K562 (cell line): Measurements from ENCODE around the gene CCDC106. TPM values are rescaled to one million over a fixed set of nuclear protein-coding genes. Genes with fewer than 3 reads are reported as not detected.

Experiments used
- ATAC-seq: fragments of 200-7000 bp; cut with Tn5 transposase; 3 replicates; pipeline ENCODE4 v1.9.1; 2020; ENCODE audit warnings: moderate library complexity
- BruUV-seq: library from RNA; stranded (reverse); fragments of 400-500 nt; replicated peaks from 2 replicates; lab custom pipeline; 2021; lab: Mats Ljungman, UMichigan
- CTCF ChIA-PET: fragments of 300-600 bp; formaldehyde crosslinking; extraction: SDS; loops from one replicate; lab custom pipeline; 2021; ENCODE audit warnings: low intra/inter-chr PET ratio; lab: Yijun Ruan, JAX
- POLR2A ChIA-PET: fragments of 300-600, 350-650 bp; sonication (Branson Sonifier 250); formaldehyde crosslinking; extraction: SDS; loops from one replicate; lab custom pipeline; 2021; ENCODE audit warnings: antibody characterized with exemption, inconsistent platforms; lab: Yijun Ruan, JAX
- DNase-seq, 4 experiments: peaks; one replicate each; pipeline versions ENCODE4 v3.0.0 to v3.0.0-alpha.2; 2011 to 2018; ENCODE audit warnings: low spot score in 3 of 4, mixed read lengths in 3 of 4; ENCODE audit errors: extremely low read depth in 1 of 4
- FAIRE-seq: peaks from 2 replicates; lab custom pipeline; 2011; peaks lifted over from hg19 to GRCh38; lab: Jason Lieb, UNC
- H2AFZ ChIP-seq: 2 replicates; pipeline ENCODE4 v1.6.0; 2011; ENCODE audit warnings: low read depth, low read length, control low read depth, inconsistent platforms
- H3K27ac ChIP-seq: fragments of 200-600 bp; 3 replicates; pipeline ENCODE4 v1.8.0; 2011; ENCODE audit warnings: low read depth, mild to moderate bottlenecking, control low read depth, inconsistent platforms, low read length, moderate library complexity, mixed read lengths; ENCODE audit errors: extremely low read depth
- H3K27me3 ChIP-seq, 2 experiments: fragments of 300-600 bp in 1 of 2; 2 replicates in 1 of 2; 3 replicates in 1 of 2; pipeline versions ENCODE4 v1.6.0 to v1.8.0; 2011; ENCODE audit warnings: inconsistent platforms in 2 of 2, low read length in 2 of 2, mild to moderate bottlenecking in 1 of 2, mixed read lengths in 1 of 2, moderate library complexity in 1 of 2; ENCODE audit not compliant: control insufficient read depth in 2 of 2, insufficient read depth in 2 of 2
- H3K36me3 ChIP-seq: fragments of 300-600 bp; 3 replicates; pipeline ENCODE4 v1.8.0; 2011; ENCODE audit warnings: mild to moderate bottlenecking, low read length, inconsistent platforms; ENCODE audit not compliant: control insufficient read depth, insufficient read depth
- H3K4me1 ChIP-seq, 2 experiments: fragments of 200-600 bp in 1 of 2; replicated peaks in 1 of 2; 2 replicates in 1 of 2; 3 replicates in 1 of 2; pipeline versions ENCODE4 v1.5.1 to v1.8.0; 2011; ENCODE audit warnings: inconsistent platforms in 2 of 2, low read length in 2 of 2, mild to moderate bottlenecking in 1 of 2, mixed read lengths in 1 of 2, moderate library complexity in 1 of 2; ENCODE audit not compliant: control insufficient read depth in 2 of 2, insufficient read depth in 2 of 2
- H3K4me2 ChIP-seq: 2 replicates; pipeline ENCODE4 v1.6.1; 2011; ENCODE audit warnings: low read length, control low read depth, inconsistent platforms, mixed read lengths; ENCODE audit not compliant: insufficient read depth
- H3K4me3 ChIP-seq: fragments of 200-600 bp; sonication (generic), shearing (Covaris generic); 2 replicates; pipeline ENCODE4 v1.5.1; 2016; ENCODE audit warnings: control low read depth, inconsistent platforms
- H3K79me2 ChIP-seq: fragments of 200-600 bp; 3 replicates; pipeline ENCODE4 v1.8.0; 2011; ENCODE audit warnings: low read length, inconsistent platforms; ENCODE audit not compliant: control insufficient read depth, insufficient read depth
- H3K9ac ChIP-seq, 2 experiments: 2 replicates each; pipeline versions ENCODE4 v1.6.0 to v1.6.1; 2011; ENCODE audit warnings: low read depth in 2 of 2, low read length in 2 of 2, control low read depth in 1 of 2, inconsistent platforms in 1 of 2, mild to moderate bottlenecking in 1 of 2, mixed read lengths in 1 of 2; ENCODE audit not compliant: insufficient read depth in 1 of 2
- H3K9me1 ChIP-seq: one replicate; pipeline ENCODE4 v1.6.0; 2011; ENCODE audit warnings: inconsistent platforms, mild to moderate bottlenecking, low read length, moderate library complexity; ENCODE audit not compliant: control insufficient read depth, insufficient read depth
- H3K9me3 ChIP-seq: replicated peaks from 2 replicates; pipeline ENCODE4 v1.5.1; 2011; ENCODE audit warnings: low read depth, low read length, inconsistent platforms; ENCODE audit not compliant: control insufficient read depth, insufficient read depth
- H4K20me1 ChIP-seq: replicated peaks from 2 replicates; pipeline ENCODE4 v1.6.1; 2011; ENCODE audit warnings: low read length, inconsistent platforms, mixed read lengths; ENCODE audit not compliant: control insufficient read depth, insufficient read depth
- ATF7 ChIP-seq: fragments of 450-650 bp; IDR thresholded peaks from 2 replicates; pipeline ENCODE4 v1.7.1; 2014; ENCODE audit warnings: mild to moderate bottlenecking, moderate library complexity
- DNMT1 ChIP-seq: fragments of 450-650 bp; IDR thresholded peaks from 2 replicates; pipeline ENCODE4 v1.6.1; 2016; ENCODE audit warnings: antibody characterized with exemption, mild to moderate bottlenecking
- GATAD2A ChIP-seq: fragments of 450-650 bp; IDR thresholded peaks from 2 replicates; pipeline ENCODE4 v1.6.1; 2017
- HDAC8 ChIP-seq: fragments of 450-650 bp; IDR thresholded peaks from 2 replicates; pipeline ENCODE4 v1.6.1; 2016; ENCODE audit warnings: mild to moderate bottlenecking, missing genetic modification characterization, moderate library complexity, missing compliant biosample characterization
- MLLT1 ChIP-seq, 2 experiments: fragments of 450-650 bp; IDR thresholded peaks; 2 replicates each; pipeline ENCODE4 v1.6.1; 2016
- RBFOX2 ChIP-seq: fragments of 200-400 bp; formaldehyde crosslinking; IDR thresholded peaks from 2 replicates; pipeline ENCODE4 v1.6.1; 2017; ENCODE audit warnings: low read depth, mild to moderate bottlenecking, low read length, moderate library complexity
- RBM25 ChIP-seq: fragments of 200-400 bp; formaldehyde crosslinking; IDR thresholded peaks from 2 replicates; pipeline ENCODE4 v1.6.1; 2018; ENCODE audit warnings: low read length, low read depth, moderate library complexity; ENCODE audit not compliant: severe bottlenecking
- SUPT5H ChIP-seq: fragments of 450-650 bp; IDR thresholded peaks from 2 replicates; pipeline ENCODE4 v1.6.1; 2016
- TAL1 ChIP-seq: fragments of 450-650 bp; IDR thresholded peaks from 2 replicates; pipeline ENCODE4 v1.6.1; 2016; ENCODE audit warnings: mild to moderate bottlenecking
- ZNF408 ChIP-seq: fragments of 250-450 bp; sonication (Bioruptor Pico); IDR thresholded peaks from 2 replicates; pipeline ENCODE4 v1.4.0; 2020; ENCODE audit warnings: low read depth, mild to moderate bottlenecking, moderate library complexity
- ZNF644 ChIP-seq: fragments of 200-800 bp; sonication (Bioruptor generic); IDR thresholded peaks from 2 replicates; pipeline ENCODE4 v1.6.1; 2016; ENCODE audit warnings: low read depth, missing genetic modification characterization, missing compliant biosample characterization
- WGBS: fragments of 100-300 bp; shearing (Covaris generic); methylation state at CpG from one replicate; pipeline ENCODE4 v1.1.6; 2016; ENCODE audit warnings: low coverage, mixed read lengths; ENCODE audit not compliant: insufficient coverage; ENCODE audit errors: missing lambda C conversion rate; 5-methylcytosine and 5-hydroxymethylcytosine counted together
- in situ Hi-C: fragments of 300-500 bp; cut with MboI; formaldehyde crosslinking; loops from 4 replicates; pipeline ENCODE4 v1.15.0; 2018; ENCODE audit warnings: inconsistent platforms, mixed read lengths
- intact Hi-C: fragments of 100-400 bp; cut with micrococcal nuclease; formaldehyde crosslinking; loops from 2 replicates; pipeline ENCODE4 v1.14.2; 2022
- polyA plus RNA-seq, 8 experiments: library from polyadenylated mRNA; depleted of rRNA in 4 of 8; stranded (reverse) in 5 of 8; unstranded in 3 of 8; fragments of >200 nt; fragmentation: Nextera tagmentation in 2 of 8; fragmentation: Illumina TruSeq in 1 of 8; extraction: Ambion mirVana in 2 of 8; extraction: Trizol in 1 of 8; gene quantifications; 2 replicates each; pipeline versions ENCODE4 v1.2.1 to v1.2.3, GENCODE V29; 2011 to 2014; ENCODE audit warnings: inconsistent platforms in 1 of 8, missing spikeins in 1 of 8
- total RNA-seq, 7 experiments: library from RNA; depleted of rRNA in 6 of 7; stranded (reverse); fragments of >200 nt in 6 of 7; fragmentation: Illumina TruSeq in 2 of 7; extraction: Trizol in 2 of 7; gene quantifications; 2 replicates each; pipeline versions ENCODE4 v1.2.1 to v1.2.3, GENCODE V29; 2011 to 2021; ENCODE audit warnings: low replicate concordance in 1 of 7

Gene CCDC106
- total and polyA plus RNA-seq, 9 of the 15 experiments (the other 6 are each of a cell fraction or from before 2014, with no cell fraction given), result 0.10 to 27.5 (median 15.0) TPM; not detected in 1

- TF ChIP-seq RBFOX2 (0 out of 2 replicates have a peak, but pooled peaks have one; percentile 4), RBM25 (peak; percentile 71), HDAC8 (tag) (no peak)
These were observed 18.5 kb downstream of the CCDC106 start (continued) for GRCh38 chr19:55666343-55667005.

GRCh38 chr19:55667006-55667381 lies 19.0 kb downstream of the CCDC106 start:
- H3K79me2 ChIP-seq, result peaks cover 84% of the 10 kb centered on the region
- no peaks in the 10 kb centered on the region for H3K27me3 ChIP-seq
- H3K4me3 ChIP-seq, result no peak overlapping the region
- POLR2A ChIA-PET, result interaction anchor here (3.1 to 3.3 kb wide), 2 partner anchors 10 to 12 kb away, joined by 11 to 21 read pairs; partner anchors contain the start of gene U2AF2
- TF ChIP-seq DNMT1 (no peak), ZNF644 (tag) (no peak), MLLT1 (IDR thresholded peaks at IDR 0.05) (no peak), ATF7 (no peak), ZNF408 (CRISPR knock-in tag) (no peak), SUPT5H (peak; percentile 26; the same call in 1 of the 2 replicates), GATAD2A (no peak), TAL1 (no peak)
- DNase-seq, result no peak
- no peak overlapping the region for H3K9ac ChIP-seq
- CTCF ChIA-PET, result no interaction called here
- no peak overlapping the region for H3K27ac ChIP-seq
- peaks cover 9% of the 10 kb centered on the region for H3K9me1 ChIP-seq
- in situ Hi-C loops (no loop called here), intact Hi-C loops (no loop called here)
- peaks cover 96% of the 10 kb centered on the region for H3K36me3 ChIP-seq
- H2AFZ ChIP-seq, result no peak overlapping the region
- 96% methylated on average over 3 of the region's 4 CpGs for WGBS
- peaks cover 62% of the 10 kb centered on the region for H4K20me1 ChIP-seq
- no peaks in the 10 kb centered on the region for H3K9me3 ChIP-seq
- H3K4me2 ChIP-seq, result no peak overlapping the region
- no peak for FAIRE-seq
- no peak for ATAC-seq
- BruUV-seq, result no TSS peak
- peaks cover 5 to 28% of the 10 kb centered on the region in 2 experiments; a peak in 4 of 5 replicates for H3K4me1 ChIP-seq
